Stimulated activated CD4-positive, alpha-beta T cell treated with anti-CD3 and anti-CD28 coated beads, Interleukin-12 subunit alpha, Interleukin-12 subunit beta, amount 100 ng/mL, for 48 hours (primary cell): Measurements from ENCODE around the gene PCDH17.

ENCODE experiments used
- DNase-seq, 3 donors: peaks; one replicate each; pipeline ENCODE4 v3.0.0-alpha.2; 2020; ENCODE audit warnings: low read depth in 2 of 3, low spot score in 1 of 3

PCDH17 gene

GRCh38 chr13:57631596-57632275, at the start of gene PCDH17:
TSS of gene PCDH17 (plus strand) at chr13:57631744. CDS start at chr13:57632547, 803 bp downstream.
- DNase-seq, result no peak

GRCh38 chr13:57582032-57582431, 49.5 kb upstream of the PCDH17 start:
- no peak for DNase-seq

GRCh38 chr13:57583529-57583928, 48.0 kb upstream of the PCDH17 start:
- no peak for DNase-seq

GRCh38 chr13:57588639-57589038, 42.9 kb upstream of the PCDH17 start:
- no peak for DNase-seq

- no peak for DNase-seq
These were observed 35.8 kb upstream of the PCDH17 start for GRCh38 chr13:57595775-57596174.

- no peak for DNase-seq
These were observed 30.0 kb upstream of the PCDH17 start for GRCh38 chr13:57601536-57601935.

GRCh38 chr13:57604442-57604841, 27.1 kb upstream of the PCDH17 start:
- no peak for DNase-seq

GRCh38 chr13:57611969-57612368, 19.6 kb upstream of the PCDH17 start:
- no peak for DNase-seq

- no peak for DNase-seq
These were observed 19.0 kb upstream of the PCDH17 start for GRCh38 chr13:57612568-57612967.

- peak in 1 of 3 donors; percentile 35 for DNase-seq
These were observed 6.7 kb upstream of the PCDH17 start for GRCh38 chr13:57624565-57625435.

GRCh38 chr13:57627663-57628062, 3.9 kb upstream of the PCDH17 start:
- DNase-seq, result no peak

GRCh38 chr13:57629391-57629804, 2.1 kb upstream of the PCDH17 start:
- no peak for DNase-seq

- peak in 1 of 3 donors; percentile 13 for DNase-seq
These were observed 1.7 kb upstream of the PCDH17 start for GRCh38 chr13:57629821-57630235.

- no peak for DNase-seq
These were observed 616 bp upstream of the PCDH17 start for GRCh38 chr13:57630661-57631595.

- DNase-seq, result no peak
These were observed 964 bp downstream of the PCDH17 start for GRCh38 chr13:57632276-57633140.

- DNase-seq, result no peak
These were observed 1.8 kb downstream of the PCDH17 start for GRCh38 chr13:57633141-57633949.

GRCh38 chr13:57633950-57634838, 2.6 kb downstream of the PCDH17 start:
- DNase-seq, result no peak

GRCh38 chr13:57634839-57635165, 3.3 kb downstream of the PCDH17 start:
- no peak for DNase-seq
